Ammon's horn (tissue), 1 donor: ENCODE measurements around the gene RBBP8NL.

Experiments
- DNase-seq: peaks from one replicate; pipeline ENCODE4 v3.0.0-alpha.2; 2016; ENCODE audit warnings: low spot score

The RBBP8NL gene

GRCh38 chr20:62392621-62393334 is 34.6 kb downstream of the RBBP8NL start:
- DNase-seq = no peak

DNA sequence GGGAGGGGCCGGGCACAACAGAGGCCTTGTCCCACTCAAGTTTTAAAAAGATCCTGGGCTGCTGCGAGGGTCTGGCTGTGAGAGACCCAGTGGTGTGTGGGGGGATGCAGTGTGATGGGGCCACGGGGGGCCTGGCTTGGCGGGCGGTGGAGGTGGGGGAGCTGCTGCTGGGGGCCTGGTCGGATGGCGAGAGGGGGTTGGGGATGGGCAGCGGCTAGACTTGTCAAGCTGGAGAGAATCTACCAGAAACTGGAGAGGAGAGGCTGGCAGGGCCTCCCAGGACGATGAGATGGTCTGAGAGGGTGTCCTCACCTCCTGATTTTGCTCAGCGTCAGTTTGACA is 35.3 kb downstream of the RBBP8NL start:
- DNase-seq = no peak

- DNase-seq = no peak
Observed at GRCh38 chr20:62391165-62392076, 35.9 kb downstream of the RBBP8NL start.

DNA sequence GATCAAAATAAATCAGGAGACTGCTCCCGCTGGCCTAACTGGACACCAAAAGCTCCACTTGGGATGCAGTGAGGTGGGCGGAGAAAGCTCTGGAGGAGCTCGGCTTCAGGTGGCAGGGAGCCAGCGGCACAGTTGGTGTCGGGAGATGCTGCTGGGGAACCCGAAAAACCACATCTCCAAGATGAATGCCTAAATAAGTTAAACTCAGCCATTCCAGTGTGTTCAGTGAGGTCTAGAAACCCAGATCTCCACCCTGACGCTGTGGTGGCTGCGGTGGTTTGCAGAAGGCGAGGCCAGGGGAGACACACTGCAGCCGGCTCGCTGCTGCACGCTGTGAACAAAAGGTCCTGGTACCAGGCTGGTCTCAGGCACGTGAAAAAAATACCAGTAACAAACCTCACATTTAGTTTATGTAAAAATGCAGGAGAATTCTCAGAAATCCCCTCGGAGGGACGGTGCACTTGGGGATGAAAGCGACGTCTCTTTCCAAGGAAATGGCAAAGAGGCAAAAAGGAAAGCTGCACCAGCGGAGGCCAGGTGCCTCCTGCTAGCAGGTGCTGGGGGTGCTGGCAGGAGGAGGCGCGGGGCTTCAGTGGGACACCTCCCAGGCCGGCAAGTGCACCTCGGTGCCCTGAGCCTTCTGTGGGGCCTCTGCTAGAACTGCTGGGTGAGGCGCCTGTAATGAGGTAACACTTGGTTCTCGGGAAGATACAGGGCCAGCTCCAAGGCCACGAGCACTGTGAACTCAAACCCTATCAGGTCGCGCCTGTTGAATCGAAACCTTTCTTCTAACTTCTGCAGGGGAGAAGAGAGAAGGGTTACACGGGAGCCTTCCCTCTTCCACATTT is 36.8 kb downstream of the RBBP8NL start:
- DNase-seq = no peak

DNA sequence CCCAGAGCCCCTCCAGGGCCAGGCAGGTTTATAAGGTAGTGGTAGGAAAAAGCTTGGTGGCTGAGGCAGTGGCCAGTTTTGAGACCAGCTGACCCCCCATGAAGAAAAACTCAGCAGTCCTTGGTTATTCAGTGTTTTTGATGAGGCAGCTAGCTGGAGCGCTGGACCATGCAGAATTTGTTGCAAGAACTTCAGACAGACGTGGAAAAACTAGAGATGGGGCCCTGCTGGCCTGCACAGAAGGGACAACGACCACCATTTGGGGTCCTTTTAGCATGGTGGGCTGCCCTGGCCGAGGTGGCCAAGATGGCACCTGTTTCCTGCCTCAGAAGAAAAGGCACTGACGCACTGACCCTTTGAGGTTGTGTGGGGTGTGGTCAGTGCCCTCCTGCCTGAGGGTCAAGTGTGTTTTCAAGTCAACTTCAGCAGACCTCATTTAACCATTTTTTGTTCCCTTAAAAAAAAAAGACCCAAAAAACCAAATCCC is 37.7 kb downstream of the RBBP8NL start:
- no peak for DNase-seq

- DNase-seq = no peak
Observed at GRCh38 chr20:62388839-62389600, 38.3 kb downstream of the RBBP8NL start.

GRCh38 chr20:62387933-62388635 is 39.3 kb downstream of the RBBP8NL start:
- DNase-seq = no peak

- DNase-seq = no peak
Observed at GRCh38 chr20:62387219-62387913, 40.0 kb downstream of the RBBP8NL start.

GRCh38 chr20:62386383-62387218 is 40.7 kb downstream of the RBBP8NL start, which contains the start of gene RPS21:
RPS21 (plus strand) TSS chr20:62387103; CDS start chr20:62387339, 236 bp downstream.
- peak; percentile 93 for DNase-seq

DNA sequence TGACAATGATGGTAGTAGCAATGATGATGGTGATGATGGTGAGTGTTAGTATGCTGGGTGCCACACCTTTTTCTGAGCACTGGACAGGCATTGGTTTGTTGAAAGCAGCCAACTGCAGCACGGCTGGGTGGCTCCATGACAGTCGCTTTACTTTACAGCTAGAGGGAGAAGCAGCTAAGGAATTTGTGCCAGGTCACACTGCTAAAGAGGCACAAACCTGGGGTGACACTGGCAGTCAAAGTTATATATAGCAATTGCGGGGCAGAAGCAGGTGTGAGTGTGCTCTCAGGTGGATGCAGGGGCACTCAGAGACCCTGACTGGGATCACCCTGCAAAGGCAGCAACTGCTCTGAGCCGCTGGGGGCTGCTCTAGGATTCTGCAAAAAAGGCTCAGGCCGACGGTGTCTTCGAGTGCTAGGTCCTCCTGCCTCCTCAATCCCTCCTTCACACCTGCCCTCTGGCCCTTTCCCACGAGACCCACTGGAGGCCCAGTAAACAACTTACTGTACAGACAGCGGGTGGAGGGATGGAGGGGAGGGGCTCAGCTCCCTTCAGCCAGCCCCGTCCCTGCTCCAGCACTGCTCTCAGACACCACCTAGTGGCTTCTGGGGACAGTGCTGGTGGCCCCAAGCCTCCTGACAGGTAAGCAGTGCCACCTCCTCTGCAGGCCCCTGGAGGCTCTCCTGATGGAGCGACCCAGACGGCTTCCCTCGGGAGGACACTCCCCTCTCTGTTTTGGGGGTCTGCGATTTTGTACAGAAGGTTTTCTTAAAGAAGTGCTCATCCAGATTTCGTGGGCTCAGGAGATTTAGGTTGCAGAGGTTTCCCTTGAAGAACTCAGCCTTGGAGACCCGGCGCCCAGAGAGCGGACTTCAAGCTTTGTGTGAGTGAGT is 44.8 kb downstream of the RBBP8NL start:
- peak; percentile 84 for DNase-seq

DNA sequence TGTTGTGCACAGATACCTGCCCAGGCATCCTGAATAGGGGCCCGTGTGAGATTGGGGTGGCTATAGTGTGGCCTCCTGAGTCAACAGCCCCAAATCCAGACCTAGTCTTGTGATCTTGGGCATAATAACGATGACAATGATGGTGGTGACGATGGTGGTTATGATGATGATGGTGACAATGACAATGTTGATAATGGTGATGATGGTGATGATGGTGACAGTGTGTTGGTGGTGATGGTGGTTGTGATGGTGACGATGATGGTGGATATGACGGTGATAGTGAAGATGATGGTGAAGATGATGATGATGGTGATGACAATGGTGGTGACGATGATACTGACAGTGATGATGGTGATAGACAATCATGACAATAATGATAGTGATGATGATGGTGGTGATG is 45.5 kb downstream of the RBBP8NL start:
- no peak for DNase-seq

DNA sequence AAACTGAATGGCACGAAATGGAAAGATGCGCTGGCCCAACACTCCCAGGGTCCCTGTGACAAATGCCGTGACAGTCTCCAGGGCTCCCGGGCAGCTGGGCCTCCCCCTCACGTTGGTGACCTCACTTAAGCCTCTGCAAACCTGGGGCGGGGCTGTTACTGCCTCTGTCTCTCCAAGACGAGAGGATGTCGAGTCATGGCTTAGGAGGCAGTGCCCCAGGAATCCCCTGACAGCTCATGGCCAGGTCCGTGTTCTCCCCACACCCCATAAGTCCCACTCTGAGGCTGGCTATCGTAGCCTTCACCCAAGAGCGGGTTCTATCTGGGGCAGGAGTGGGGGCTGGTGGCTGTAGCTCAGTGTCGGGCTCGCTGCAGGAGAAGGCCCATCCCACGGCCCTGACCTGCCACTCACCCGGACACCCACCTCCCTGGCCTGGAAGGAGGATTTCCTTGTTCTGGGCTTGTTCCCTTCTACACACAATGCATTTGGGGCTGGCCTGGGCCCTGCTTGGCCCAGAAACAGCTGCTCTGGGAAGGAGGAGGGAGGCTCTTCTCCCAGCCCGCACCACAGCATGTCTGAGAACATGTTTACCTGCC is 46.0 kb downstream of the RBBP8NL start:
- no peak for DNase-seq

GRCh38 chr20:62378215-62378614 is 49.1 kb downstream of the RBBP8NL start:
- no peak for DNase-seq

DNA sequence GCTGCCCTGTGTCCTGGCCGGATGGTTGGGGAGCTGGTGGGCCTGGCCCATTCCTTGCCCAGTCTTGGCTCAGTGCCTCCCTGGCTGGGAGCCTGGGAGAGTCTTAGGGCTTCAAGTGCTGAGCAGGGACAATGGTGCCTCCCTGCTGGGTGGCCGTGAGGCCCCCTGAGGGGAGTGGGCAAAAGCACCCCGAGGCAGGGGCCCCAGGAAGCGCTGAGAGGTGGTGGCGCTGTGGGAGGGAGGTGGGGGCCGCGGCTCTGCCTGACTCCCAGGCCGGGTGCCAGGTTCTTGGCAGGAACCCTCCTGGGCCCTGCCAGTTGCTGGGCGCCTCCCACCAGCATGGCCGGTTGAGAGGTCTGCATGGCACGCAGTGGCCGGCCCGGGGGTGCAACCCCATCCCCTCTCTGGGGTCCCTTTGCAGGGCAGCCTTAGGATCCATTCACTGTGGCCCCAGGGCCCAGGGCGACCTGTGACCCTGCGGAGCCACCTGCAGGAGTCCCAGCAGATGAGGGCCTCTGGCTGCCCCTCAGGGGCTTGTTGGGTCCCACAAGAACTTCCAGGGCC is 49.6 kb downstream of the RBBP8NL start:
- no peak for DNase-seq

GRCh38 chr20:62377064-62377461 is 50.3 kb downstream of the RBBP8NL start:
- no peak for DNase-seq

- no peak for DNase-seq
Observed at GRCh38 chr20:62376112-62377063, 51.0 kb downstream of the RBBP8NL start.
